ENCODE measurements around the gene CCNY.
A peak's percentile ranks its signal among the peaks of the same experiment; 100 is the strongest.

CCNY gene

DNA sequence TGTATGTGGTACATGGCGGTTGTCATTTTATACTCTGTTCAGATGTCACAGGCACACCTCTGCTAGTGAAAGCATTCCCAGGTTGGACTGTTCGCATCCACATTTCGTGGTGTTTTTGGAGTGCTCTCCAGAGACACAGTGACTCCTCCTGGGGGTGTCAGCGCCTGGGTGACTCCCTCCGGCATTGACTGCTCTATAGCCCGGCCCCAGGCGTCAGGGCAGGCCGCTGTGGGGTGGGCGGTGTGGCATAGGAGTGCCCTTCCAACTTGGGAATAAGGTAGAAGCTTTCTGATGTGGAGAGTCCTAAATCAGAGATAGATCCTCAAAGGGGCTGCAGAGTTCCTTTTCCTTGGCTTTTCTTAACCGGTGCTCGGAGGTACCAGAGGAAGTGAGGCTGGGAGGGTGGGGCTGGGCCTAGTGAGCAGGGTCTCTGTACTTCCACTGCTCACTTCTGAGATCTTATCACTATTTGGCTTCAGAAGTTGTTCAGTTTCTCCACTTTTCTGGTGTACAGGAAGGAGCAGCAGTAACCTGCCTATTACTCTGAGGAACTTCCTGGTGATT is 32.3 kb downstream of the CCNY start:
- TF ChIP-seq, protein P1, sequence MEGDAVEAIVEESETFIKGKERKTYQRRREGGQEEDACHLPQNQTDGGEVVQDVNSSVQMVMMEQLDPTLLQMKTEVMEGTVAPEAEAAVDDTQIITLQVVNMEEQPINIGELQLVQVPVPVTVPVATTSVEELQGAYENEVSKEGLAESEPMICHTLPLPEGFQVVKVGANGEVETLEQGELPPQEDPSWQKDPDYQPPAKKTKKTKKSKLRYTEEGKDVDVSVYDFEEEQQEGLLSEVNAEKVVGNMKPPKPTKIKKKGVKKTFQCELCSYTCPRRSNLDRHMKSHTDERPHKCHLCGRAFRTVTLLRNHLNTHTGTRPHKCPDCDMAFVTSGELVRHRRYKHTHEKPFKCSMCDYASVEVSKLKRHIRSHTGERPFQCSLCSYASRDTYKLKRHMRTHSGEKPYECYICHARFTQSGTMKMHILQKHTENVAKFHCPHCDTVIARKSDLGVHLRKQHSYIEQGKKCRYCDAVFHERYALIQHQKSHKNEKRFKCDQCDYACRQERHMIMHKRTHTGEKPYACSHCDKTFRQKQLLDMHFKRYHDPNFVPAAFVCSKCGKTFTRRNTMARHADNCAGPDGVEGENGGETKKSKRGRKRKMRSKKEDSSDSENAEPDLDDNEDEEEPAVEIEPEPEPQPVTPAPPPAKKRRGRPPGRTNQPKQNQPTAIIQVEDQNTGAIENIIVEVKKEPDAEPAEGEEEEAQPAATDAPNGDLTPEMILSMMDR (IDR thresholded peaks at IDR 0.05; ENCODE audit: low read depth, low read length, missing control alignments): no peak
- in situ Hi-C loops (cut with HindIII; ENCODE audit: low sequenced_read_pairs): no loop called here
- H3K4me3 ChIP-seq (ENCODE audit: low read depth, low read length): no peak overlapping the region
- DNase-seq (ENCODE audit: low read depth): no peak

DNA sequence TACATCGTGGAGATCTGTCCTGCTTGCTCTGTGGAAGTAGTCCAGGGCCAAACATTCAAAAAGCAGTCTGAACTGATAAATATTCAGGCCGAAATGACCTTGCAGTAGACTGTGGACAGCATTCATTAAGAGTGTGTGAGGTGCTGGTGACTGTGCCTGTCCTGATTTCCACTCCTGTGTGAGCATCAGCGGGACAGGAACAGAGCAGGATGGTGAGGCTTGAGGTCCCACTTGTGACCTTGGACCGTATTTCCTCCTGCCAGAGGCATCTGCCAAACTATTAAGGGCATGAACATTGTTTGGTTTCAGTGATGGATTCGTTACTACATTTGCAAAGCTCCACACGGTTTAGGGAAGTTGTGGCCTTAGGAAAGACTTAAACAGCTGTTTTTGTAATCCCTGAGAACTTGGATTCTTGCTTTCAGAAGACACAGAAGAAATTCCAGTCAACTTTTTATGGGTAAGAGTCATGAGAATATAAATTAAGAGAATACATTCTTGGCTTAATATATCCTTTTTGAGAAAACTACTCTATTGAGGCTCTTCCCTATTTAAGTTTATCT is 32.8 kb downstream of the CCNY start:
- in situ Hi-C loops (cut with HindIII; ENCODE audit: low sequenced_read_pairs): no loop called here

DNA sequence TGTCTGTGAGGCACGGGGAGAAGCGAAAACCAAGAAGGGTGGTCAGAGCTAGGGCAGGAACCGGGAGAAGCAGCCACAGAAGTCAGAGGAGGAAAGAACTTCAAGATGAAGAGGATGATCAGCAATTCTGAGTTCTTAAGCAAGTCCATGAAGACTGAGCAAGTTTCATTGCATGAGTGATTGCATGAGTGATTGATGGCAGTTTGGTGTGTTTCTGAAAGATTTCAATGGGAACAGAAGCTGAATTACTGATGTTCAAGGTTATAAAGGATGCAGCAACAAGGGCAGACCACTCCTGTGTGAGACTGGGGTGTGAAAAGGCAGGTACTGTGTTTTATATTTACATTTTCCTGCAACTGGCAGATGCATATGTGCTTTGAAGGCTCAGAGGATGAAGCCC is 35.4 kb downstream of the CCNY start:
- no peak for DNase-seq (ENCODE audit: low read depth)
- in situ Hi-C loops (cut with HindIII; ENCODE audit: low sequenced_read_pairs): no loop called here
- TF ChIP-seq, protein P1 (IDR thresholded peaks at IDR 0.05; ENCODE audit: low read depth, low read length, missing control alignments): no peak
- no peak overlapping the region for H3K4me3 ChIP-seq (ENCODE audit: low read depth, low read length)

More for the DNA sequence above, 32.8 kb downstream of the CCNY start:
- no peak overlapping the region for H3K4me3 ChIP-seq (ENCODE audit: low read depth, low read length)
- TF ChIP-seq, protein P1 (IDR thresholded peaks at IDR 0.05; ENCODE audit: low read depth, low read length, missing control alignments): no peak
- no peak for DNase-seq (ENCODE audit: low read depth)

DNA sequence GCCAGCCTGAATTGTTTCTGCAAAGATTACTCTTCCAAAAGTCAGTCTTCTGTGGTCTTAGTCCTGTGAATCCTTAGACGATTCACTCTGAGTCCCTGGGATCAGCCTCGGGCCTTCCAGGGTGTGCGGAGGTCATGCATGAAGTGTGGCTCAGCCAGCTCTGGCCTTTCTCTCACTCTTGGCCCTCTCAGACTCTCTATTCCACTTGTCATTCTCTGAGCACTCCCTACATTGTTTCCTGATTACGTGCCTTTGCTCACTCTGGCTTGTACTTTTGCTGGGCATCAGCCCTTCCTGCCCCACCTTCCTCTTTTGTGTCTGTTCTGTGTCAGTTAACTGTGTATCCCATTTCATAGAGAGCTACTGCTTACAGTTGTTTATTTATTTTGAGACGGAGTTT is 36.0 kb downstream of the CCNY start:
- TF ChIP-seq, protein P1 (IDR thresholded peaks at IDR 0.05; ENCODE audit: low read depth, low read length, missing control alignments): no peak
- no peak for DNase-seq (ENCODE audit: low read depth)
- in situ Hi-C loops (cut with HindIII; ENCODE audit: low sequenced_read_pairs): no loop called here

DNA sequence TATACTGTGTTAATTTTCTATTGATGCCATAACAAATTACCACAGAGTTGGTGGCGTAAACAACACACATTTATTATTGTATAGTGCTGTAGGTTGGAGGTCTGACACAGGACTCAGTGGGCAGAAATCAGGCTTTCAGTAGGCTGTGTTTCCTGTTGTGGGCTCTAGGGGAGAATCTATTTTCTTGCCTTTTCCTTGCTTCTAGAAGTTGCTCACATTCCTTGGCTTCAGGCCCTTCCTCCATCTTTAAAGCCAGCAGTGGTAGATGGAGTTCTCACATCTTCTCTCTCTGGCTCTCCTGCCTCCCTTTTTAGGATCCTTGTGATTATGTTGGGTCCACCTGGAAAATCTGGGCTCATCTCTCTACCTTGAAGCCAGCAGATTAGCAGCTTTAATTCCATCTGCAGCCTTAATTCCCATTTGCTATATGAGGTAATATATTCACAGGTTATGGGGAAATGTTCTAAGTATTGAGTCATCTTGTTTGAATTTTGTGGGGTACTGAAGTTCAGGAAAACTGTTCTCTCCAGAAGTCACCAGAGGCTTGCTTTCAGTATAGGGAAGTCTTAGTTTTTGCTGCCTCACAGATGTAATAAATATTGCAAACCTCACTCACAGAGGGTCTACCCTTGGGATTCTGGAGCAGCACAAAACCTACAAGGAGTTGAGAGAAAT is 38.9 kb downstream of the CCNY start:
- no peak overlapping the region for H3K4me3 ChIP-seq (ENCODE audit: low read depth, low read length)
- TF ChIP-seq, protein P1 (IDR thresholded peaks at IDR 0.05; ENCODE audit: low read depth, low read length, missing control alignments): peak; percentile 24
- in situ Hi-C loops (cut with HindIII; ENCODE audit: low sequenced_read_pairs): no loop called here
- no peak for DNase-seq (ENCODE audit: low read depth)

More for the DNA sequence above, 36.0 kb downstream of the CCNY start:
- H3K4me3 ChIP-seq (ENCODE audit: low read depth, low read length): no peak overlapping the region

DNA sequence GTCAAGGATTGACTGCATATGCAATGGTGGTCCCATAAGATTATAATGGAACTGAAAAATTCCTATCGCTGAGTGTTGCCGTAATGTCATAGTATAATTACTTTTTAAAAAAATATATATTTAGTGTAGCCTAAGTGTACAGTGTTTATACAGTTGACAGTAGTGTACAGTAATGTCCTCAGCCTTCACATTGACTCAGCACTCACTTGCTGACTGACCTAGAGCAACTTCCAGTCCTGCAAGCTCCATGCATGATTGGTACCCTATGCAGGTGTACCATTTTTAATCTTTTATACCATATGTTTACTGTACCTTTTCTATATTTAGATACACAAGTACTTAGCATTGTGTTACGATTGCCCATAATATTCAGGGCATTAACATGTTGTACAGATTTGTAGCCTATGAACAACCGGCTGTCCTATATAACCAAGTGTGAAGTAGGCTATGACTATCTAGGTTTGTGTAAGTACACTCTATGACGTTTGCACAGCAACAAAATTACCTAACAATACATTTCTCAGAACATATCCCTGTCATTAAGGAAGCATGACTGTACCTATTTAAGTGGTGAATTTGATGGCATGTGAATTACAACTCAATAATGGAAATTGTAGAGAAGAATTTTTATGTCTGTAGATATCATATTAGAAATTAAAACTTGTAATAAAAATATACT is 40.9 kb downstream of the CCNY start:
- TF ChIP-seq, protein P1 (IDR thresholded peaks at IDR 0.05; ENCODE audit: low read depth, low read length, missing control alignments): no peak
- no peak overlapping the region for H3K4me3 ChIP-seq (ENCODE audit: low read depth, low read length)
- DNase-seq (ENCODE audit: low read depth): no peak
- in situ Hi-C loops (cut with HindIII; ENCODE audit: low sequenced_read_pairs): no loop called here
